ENCODE results near the gene INSR. TPM values are rescaled to one million over a fixed set of nuclear protein-coding genes. Genes with fewer than 3 reads are reported as not detected.

Gene INSR
- total RNA-seq, result 38.6 TPM

DNA sequence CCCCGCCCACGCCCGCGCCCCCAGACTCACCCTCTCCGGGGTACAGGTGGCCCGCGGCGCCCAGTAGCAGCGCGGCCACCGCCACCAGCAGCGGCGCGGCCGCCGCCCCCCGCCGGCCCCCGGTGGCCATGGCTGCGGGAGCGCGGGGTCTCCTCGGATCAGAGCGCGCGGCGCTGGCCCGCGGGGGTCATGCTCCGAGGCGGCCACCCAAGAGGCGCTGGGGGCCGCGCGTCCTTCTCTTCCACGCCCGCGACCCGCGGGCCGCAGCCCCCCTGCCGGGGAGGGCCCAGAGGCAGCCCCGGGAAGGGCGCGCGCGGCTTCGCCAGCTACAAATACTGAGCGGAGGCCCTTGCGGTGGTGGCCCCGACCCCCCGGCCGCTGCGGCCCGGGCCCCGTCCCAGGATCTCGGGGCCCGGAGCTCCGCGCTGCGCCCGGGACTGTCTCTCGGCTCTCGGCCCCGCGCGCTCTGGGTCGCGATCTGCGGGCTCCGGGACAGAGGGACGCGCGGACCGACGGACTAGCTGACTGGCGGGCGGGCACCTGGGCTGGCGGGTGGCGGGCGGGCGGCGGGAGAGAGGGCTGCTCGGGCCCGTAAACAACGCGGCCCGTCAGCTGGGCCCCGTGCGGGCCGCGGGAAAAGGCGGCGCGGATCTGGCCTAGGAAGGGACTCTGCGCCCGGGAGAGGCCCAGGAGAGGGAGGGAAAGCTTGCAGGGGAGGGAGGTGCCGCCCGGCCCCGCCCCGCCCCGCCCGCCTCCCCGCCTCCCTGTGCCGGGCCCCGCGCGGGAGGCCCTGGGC lies at the start of gene INSR:
TSS of gene INSR (minus strand) at position 653 of the 796 bp plus-strand sequence. CDS start at position 130, 523 bp downstream.
- H3K9me3 ChIP-seq (ENCODE audit: control insufficient read depth in 3 of 3, low read length in 3 of 3), result no peaks in the 10 kb centered on the region
- H3K36me3 ChIP-seq (ENCODE audit: control insufficient read depth in 3 of 3, insufficient read depth in 3 of 3, low read length in 3 of 3), result no peaks in the 10 kb centered on the region
- H3K27ac ChIP-seq (ENCODE audit: low read depth, low read length), result peak within 1 kb of the TSS; percentile 95
- H3K9ac ChIP-seq (ENCODE audit: low read depth in 1 of 3, low read length in 3 of 3), result peak within 1 kb of the TSS; percentile 82 to 95 (median 93)
- peak within 1 kb of the TSS; percentile 80 to 89 (median 88) for H3K4me3 ChIP-seq (ENCODE audit: low read length in 3 of 3)
- no peaks in the 10 kb centered on the region for H3K27me3 ChIP-seq (ENCODE audit: control insufficient read depth in 3 of 3, insufficient read depth in 3 of 3, low read length in 3 of 3)
- H3K4me1 ChIP-seq (ENCODE audit: control insufficient read depth in 3 of 3, insufficient read depth in 3 of 3, low read length in 3 of 3), result peaks cover 16 to 22% (median 18%) of the 10 kb centered on the region in 3 donors

DNA sequence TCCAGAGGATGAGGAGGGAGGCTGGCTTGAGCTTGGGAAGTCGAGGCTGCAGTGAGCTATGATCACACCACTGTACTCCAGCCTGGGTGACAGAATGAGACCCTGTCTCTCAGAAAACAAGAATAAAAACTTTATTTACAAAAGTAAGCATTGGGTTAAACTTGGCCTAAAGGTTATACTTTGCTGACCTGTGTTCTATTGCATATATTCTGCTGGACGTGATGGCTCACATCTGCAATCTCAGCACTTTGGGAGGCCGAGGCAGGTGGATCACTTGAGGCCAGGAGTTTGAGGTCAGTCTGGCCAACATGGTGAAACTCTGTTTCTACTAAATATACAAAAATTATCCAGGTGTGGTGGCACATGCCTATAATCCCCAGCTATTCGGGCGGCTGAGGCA lies 47.9 kb upstream of the INSR start:
- Histone ChIP-seq H3K27ac (ENCODE audit: low read depth, low read length) (no peak overlapping the region), H3K9me3 (ENCODE audit: control insufficient read depth in 3 of 3, low read length in 3 of 3) (no peaks in the 10 kb centered on the region), H3K9ac (ENCODE audit: low read depth in 1 of 3, low read length in 3 of 3) (no peak overlapping the region), H3K4me3 (ENCODE audit: low read length in 3 of 3) (no peak overlapping the region), H3K4me1 (ENCODE audit: control insufficient read depth in 3 of 3, insufficient read depth in 3 of 3, low read length in 3 of 3) (peaks cover 0 to 3% (median 2%) of the 10 kb centered on the region in 3 donors), H3K27me3 (ENCODE audit: control insufficient read depth in 3 of 3, insufficient read depth in 3 of 3, low read length in 3 of 3) (peaks cover 6 to 9% (median 8%) of the 10 kb centered on the region in 3 donors), H3K36me3 (ENCODE audit: control insufficient read depth in 3 of 3, insufficient read depth in 3 of 3, low read length in 3 of 3) (no peaks in the 10 kb centered on the region)

DNA sequence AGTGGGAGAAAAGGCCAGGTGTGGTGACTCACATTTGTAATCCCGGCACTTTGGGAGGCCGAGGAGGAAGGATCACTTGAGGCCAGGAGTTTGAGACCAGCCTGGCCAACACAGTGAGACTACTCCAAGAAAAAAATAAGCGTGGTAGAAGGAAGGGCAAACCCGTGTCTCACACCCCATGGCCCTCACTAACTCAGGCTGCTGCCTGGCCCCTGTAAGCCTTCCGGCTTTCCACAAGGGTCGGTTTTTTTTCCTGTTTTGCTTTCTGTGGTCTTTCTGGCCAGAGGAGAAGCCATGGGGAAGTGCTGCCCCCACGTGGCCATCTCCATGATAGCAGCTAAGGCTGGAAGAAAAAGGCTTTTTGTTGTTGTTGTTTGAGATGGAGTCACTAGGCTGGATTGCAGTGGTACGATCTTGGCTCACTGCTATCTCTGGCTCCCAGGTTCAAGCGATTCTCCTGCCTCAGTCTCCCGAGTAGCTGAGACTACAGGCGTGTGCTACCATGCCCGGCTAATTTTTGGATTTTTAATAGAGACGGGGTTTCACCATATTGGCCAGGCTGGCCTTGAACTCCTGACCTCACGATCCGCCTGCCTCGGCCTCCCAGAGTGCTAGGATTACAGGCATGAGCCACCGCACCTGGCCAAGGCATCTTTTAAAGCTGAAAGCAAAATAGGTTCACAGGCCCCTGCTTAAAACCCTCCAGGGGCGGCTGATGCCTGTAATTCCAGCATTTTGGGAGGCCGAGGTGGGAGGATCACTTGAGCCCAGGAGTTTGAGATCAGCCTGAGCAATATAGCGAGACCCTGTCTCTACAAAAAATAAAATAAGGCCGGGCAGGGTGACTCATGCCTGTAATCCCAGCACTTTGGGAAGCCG lies 47.0 kb upstream of the INSR start:
- Histone ChIP-seq H3K4me3 (ENCODE audit: low read length in 3 of 3) (no peak overlapping the region), H3K27ac (ENCODE audit: low read depth, low read length) (no peak overlapping the region), H3K9ac (ENCODE audit: low read depth in 1 of 3, low read length in 3 of 3) (peak overlapping the region in 2 of 3 donors; percentile 20 to 30), H3K36me3 (ENCODE audit: control insufficient read depth in 3 of 3, insufficient read depth in 3 of 3, low read length in 3 of 3) (no peaks in the 10 kb centered on the region), H3K9me3 (ENCODE audit: control insufficient read depth in 3 of 3, low read length in 3 of 3) (no peaks in the 10 kb centered on the region), H3K27me3 (ENCODE audit: control insufficient read depth in 3 of 3, insufficient read depth in 3 of 3, low read length in 3 of 3) (peaks cover 0 to 8% (median 5%) of the 10 kb centered on the region in 3 donors), H3K4me1 (ENCODE audit: control insufficient read depth in 3 of 3, insufficient read depth in 3 of 3, low read length in 3 of 3) (peaks cover 0 to 6% (median 6%) of the 10 kb centered on the region in 3 donors)

DNA sequence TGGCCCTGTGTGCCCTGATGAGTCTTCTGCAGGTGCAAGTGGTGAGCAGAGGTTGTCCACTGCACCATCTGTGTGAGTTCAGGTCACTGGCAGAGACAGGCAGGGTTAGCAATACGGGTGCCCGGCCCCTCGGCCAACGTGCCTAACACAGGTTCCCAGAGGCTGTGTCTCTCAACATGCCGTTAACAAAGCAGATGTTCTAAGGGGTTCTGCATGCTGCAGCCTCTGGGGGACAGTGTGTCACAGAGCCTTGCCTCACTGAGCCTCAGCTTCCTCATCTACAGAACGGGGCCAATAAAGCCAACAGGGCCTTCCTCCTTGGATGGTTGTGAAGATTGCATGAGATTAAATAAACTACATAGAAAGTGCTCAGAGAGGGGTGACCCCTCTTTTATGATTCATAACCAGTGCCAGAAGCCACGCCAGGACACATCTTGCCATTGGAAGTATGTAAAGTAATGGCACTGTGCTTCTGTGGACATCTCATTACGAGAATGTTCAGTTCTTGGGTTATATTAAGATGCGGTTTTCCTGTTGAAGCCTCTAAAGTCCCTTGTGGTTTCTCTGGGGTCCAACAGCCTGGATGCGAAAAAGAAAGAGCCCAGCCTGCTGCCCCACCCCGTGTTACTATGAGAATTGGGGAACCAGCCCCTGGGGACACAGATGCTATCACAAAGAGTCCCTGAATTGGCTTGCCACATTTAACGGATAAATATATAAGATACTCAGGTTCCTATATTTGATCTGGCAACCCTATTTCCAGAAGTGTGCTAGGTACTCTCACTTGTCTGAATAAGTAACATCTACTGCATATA lies 43.4 kb upstream of the INSR start:
- H3K9ac ChIP-seq (ENCODE audit: low read depth in 1 of 3, low read length in 3 of 3), result no peak overlapping the region
- no peak overlapping the region for H3K4me3 ChIP-seq (ENCODE audit: low read length in 3 of 3)
- H3K27me3 ChIP-seq (ENCODE audit: control insufficient read depth in 3 of 3, insufficient read depth in 3 of 3, low read length in 3 of 3), result no peaks in the 10 kb centered on the region
- peaks cover 0 to 6% (median 6%) of the 10 kb centered on the region in 3 donors for H3K4me1 ChIP-seq (ENCODE audit: control insufficient read depth in 3 of 3, insufficient read depth in 3 of 3, low read length in 3 of 3)
- no peaks in the 10 kb centered on the region for H3K9me3 ChIP-seq (ENCODE audit: control insufficient read depth in 3 of 3, low read length in 3 of 3)
- no peaks in the 10 kb centered on the region for H3K36me3 ChIP-seq (ENCODE audit: control insufficient read depth in 3 of 3, insufficient read depth in 3 of 3, low read length in 3 of 3)
- H3K27ac ChIP-seq (ENCODE audit: low read depth, low read length), result no peak overlapping the region

DNA sequence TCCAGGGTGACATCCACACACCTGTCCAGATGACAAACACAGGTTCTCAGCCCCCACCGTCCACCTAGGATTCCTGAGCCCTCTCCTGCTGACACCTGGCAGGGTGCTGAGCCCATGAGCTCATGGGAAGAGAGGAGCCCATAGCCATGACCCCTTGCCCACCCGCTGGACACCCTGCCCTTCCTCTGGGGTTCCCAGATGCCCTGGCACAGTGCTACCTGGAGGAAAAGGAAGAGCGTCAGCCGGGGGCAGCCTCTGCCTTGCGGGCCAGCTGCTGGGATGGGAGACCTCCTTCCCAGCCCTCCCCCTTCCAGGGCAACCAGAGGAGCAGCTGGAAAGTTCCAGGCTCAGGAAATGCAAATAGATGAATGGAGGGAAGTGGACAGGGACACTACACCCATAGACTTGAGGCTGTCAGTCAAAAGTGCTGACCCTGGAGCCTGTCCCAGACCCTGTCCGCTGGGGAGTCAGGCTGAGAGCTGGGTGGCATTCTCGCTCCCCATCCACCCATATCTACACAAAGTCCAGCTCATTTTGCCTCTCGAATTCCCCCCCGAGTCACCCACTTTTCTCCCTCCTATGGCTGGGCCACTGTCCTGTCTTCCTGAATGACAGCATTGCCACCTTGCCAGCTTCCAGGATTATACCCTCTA lies 42.2 kb upstream of the INSR start:
- peaks cover 0 to 6% (median 6%) of the 10 kb centered on the region in 3 donors for H3K4me1 ChIP-seq (ENCODE audit: control insufficient read depth in 3 of 3, insufficient read depth in 3 of 3, low read length in 3 of 3)
- H3K9ac ChIP-seq (ENCODE audit: low read depth in 1 of 3, low read length in 3 of 3), result no peak overlapping the region
- H3K27ac ChIP-seq (ENCODE audit: low read depth, low read length), result no peak overlapping the region
- H3K27me3 ChIP-seq (ENCODE audit: control insufficient read depth in 3 of 3, insufficient read depth in 3 of 3, low read length in 3 of 3), result no peaks in the 10 kb centered on the region
- no peaks in the 10 kb centered on the region for H3K36me3 ChIP-seq (ENCODE audit: control insufficient read depth in 3 of 3, insufficient read depth in 3 of 3, low read length in 3 of 3)
- H3K9me3 ChIP-seq (ENCODE audit: control insufficient read depth in 3 of 3, low read length in 3 of 3), result no peaks in the 10 kb centered on the region
- no peak overlapping the region for H3K4me3 ChIP-seq (ENCODE audit: low read length in 3 of 3)

DNA sequence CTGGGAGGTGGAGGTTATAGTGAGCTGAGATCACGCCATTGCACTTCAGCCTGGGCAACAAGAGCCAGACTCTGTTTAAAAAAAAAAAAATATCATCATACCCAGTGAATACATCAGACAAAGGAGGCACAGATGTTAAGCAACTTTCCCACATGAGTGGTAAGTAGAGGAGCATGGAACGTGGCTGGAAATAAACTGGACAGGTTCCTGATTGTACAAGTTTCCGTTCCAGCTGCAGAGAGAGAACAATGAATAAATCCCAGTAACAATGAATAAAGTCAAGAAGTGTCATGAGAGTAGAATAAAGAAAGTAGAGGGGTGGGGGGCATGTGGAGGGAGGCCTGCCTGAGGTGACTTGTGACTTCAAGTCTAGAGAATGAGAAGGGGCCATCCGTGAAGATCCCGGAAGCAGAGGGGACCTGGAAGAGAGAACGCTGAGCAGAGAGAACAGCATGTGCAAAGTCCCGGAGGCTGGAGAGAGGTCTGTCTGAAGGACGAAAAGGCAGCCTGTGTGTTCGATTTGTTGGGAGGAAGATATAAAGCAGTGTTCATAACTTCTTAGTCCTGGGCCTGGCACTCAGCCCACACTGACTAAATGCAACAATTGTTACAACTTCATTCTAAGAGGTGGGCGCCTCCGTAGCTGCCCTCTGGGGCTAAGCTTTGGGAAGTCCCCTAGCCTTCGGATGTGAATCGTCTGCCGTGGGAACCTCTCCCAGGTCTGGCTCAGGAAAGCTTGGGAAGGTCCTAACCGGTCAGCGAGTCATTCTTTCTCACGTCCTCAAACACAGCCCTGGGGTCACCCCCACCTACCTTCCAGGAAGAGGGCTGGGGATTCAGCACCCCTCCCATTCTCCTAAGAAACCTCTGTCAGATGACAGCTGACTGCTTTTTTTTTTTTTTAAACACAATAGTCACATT lies 39.2 kb upstream of the INSR start:
- peak overlapping the region; percentile 45 for H3K27ac ChIP-seq (ENCODE audit: low read depth, low read length)
- no peaks in the 10 kb centered on the region for H3K9me3 ChIP-seq (ENCODE audit: control insufficient read depth in 3 of 3, low read length in 3 of 3)
- no peak overlapping the region for H3K4me3 ChIP-seq (ENCODE audit: low read length in 3 of 3)
- no peak overlapping the region for H3K9ac ChIP-seq (ENCODE audit: low read depth in 1 of 3, low read length in 3 of 3)
- no peaks in the 10 kb centered on the region for H3K27me3 ChIP-seq (ENCODE audit: control insufficient read depth in 3 of 3, insufficient read depth in 3 of 3, low read length in 3 of 3)
- H3K36me3 ChIP-seq (ENCODE audit: control insufficient read depth in 3 of 3, insufficient read depth in 3 of 3, low read length in 3 of 3), result no peaks in the 10 kb centered on the region
- H3K4me1 ChIP-seq (ENCODE audit: control insufficient read depth in 3 of 3, insufficient read depth in 3 of 3, low read length in 3 of 3), result peaks cover 0 to 6% (median 6%) of the 10 kb centered on the region in 3 donors

DNA sequence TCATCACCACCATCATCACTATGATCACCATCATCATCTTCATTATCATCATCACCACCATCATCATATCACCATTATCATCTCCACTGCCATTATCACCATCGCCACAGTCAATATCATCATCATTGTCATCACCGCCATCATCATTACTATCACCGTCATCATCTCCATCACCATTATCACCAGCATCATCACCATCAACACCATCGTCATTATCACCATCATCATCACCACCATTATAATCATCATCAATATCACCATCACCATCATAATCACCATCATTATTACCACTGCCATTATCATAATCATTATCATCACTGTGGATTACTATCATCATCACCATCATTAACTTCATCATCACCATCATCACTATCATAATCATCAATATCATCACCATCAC lies 37.2 kb upstream of the INSR start:
- Histone ChIP-seq H3K4me1 (ENCODE audit: control insufficient read depth in 3 of 3, insufficient read depth in 3 of 3, low read length in 3 of 3) (no peaks in the 10 kb centered on the region), H3K9me3 (ENCODE audit: control insufficient read depth in 3 of 3, low read length in 3 of 3) (no peaks in the 10 kb centered on the region), H3K36me3 (ENCODE audit: control insufficient read depth in 3 of 3, insufficient read depth in 3 of 3, low read length in 3 of 3) (no peaks in the 10 kb centered on the region), H3K27ac (ENCODE audit: low read depth, low read length) (no peak overlapping the region), H3K27me3 (ENCODE audit: control insufficient read depth in 3 of 3, insufficient read depth in 3 of 3, low read length in 3 of 3) (no peaks in the 10 kb centered on the region), H3K9ac (ENCODE audit: low read depth in 1 of 3, low read length in 3 of 3) (no peak overlapping the region), H3K4me3 (ENCODE audit: low read length in 3 of 3) (no peak overlapping the region)

DNA sequence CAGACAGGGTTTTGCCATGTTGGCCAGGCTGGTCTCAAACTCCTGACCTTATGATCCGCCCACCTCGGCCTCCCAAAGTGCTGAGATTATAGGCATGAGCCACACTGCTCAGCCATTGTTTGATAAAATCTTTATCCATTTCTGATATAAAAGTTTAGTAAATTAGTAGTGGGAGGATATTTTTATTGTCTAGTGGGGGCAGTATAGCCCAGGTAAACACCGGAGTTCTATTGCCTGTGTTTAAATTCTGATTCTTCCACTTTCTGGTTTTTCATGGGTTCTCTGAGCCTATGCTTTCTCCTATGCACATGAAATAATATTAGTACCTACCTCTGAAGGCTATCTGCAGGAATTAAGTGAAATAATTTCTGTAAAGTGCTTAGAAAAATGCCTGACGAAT lies 34.4 kb upstream of the INSR start:
- Histone ChIP-seq H3K9me3 (ENCODE audit: control insufficient read depth in 3 of 3, low read length in 3 of 3) (no peaks in the 10 kb centered on the region), H3K9ac (ENCODE audit: low read depth in 1 of 3, low read length in 3 of 3) (no peak overlapping the region), H3K27me3 (ENCODE audit: control insufficient read depth in 3 of 3, insufficient read depth in 3 of 3, low read length in 3 of 3) (no peaks in the 10 kb centered on the region), H3K4me3 (ENCODE audit: low read length in 3 of 3) (no peak overlapping the region), H3K27ac (ENCODE audit: low read depth, low read length) (no peak overlapping the region), H3K36me3 (ENCODE audit: control insufficient read depth in 3 of 3, insufficient read depth in 3 of 3, low read length in 3 of 3) (no peaks in the 10 kb centered on the region), H3K4me1 (ENCODE audit: control insufficient read depth in 3 of 3, insufficient read depth in 3 of 3, low read length in 3 of 3) (no peaks in the 10 kb centered on the region)
